NB4 (cell line): Measurements from ENCODE around the gene SELENBP1.
A peak's percentile ranks its signal among the peaks of the same experiment; 100 is the strongest.
"Not testable (repeated sequence)": the region's sequence is repeated elsewhere in the genome, so short reads cannot be mapped to it uniquely, and the experiment has no call there.

ENCODE experiments used
- DNase-seq: peaks from one replicate; pipeline ENCODE4 v3.0.0; 2010; ENCODE audit warnings: low read depth
- H3K4me3 ChIP-seq: one replicate; pipeline ENCODE4 v1.5.1; 2011; ENCODE audit warnings: mild to moderate bottlenecking, low read depth, low read length, moderate library complexity
- CTCF ChIP-seq: IDR thresholded peaks from one replicate; pipeline ENCODE4 v1.5.1; 2012; ENCODE audit warnings: low read depth, low read length
- MAX ChIP-seq: IDR thresholded peaks from 2 replicates; pipeline ENCODE4 v1.6.1; 2011; ENCODE audit warnings: low read depth, low read length
- MYC ChIP-seq: IDR thresholded peaks from 2 replicates; pipeline ENCODE4 v1.6.1; 2011; ENCODE audit warnings: low read depth, low read length
- POLR2A ChIP-seq: IDR thresholded peaks from 2 replicates; pipeline ENCODE4 v1.6.1; 2011; ENCODE audit warnings: mild to moderate bottlenecking; ENCODE audit not compliant: insufficient read length; ENCODE audit errors: extremely low read depth

Gene SELENBP1

GRCh38 chr1:151364996-151365395 lies 7.5 kb downstream of the SELENBP1 start:
- no peak for TF ChIP-seq MAX
- peak; percentile 21 for TF ChIP-seq CTCF
- TF ChIP-seq POLR2A: no peak
- no peak overlapping the region for H3K4me3 ChIP-seq
- DNase-seq: no peak

- H3K4me3 ChIP-seq: no peak overlapping the region
- no peak for DNase-seq
- TF ChIP-seq POLR2A (no peak), CTCF (no peak), MYC (no peak), MAX (no peak)
Observed at GRCh38 chr1:151362308-151363155, 10.0 kb downstream of the SELENBP1 start.

GRCh38 chr1:151361883-151362282 lies 10.6 kb downstream of the SELENBP1 start:
- DNase-seq: no peak
- no peak overlapping the region for H3K4me3 ChIP-seq
- TF ChIP-seq POLR2A: no peak
- TF ChIP-seq MAX: no peak
- TF ChIP-seq CTCF: no peak
- TF ChIP-seq MYC: no peak

- no peak for DNase-seq
- TF ChIP-seq POLR2A (no peak), MAX (no peak), CTCF (no peak), MYC (no peak)
Observed at GRCh38 chr1:151356696-151357095, 15.8 kb downstream of the SELENBP1 start.

GRCh38 chr1:151352021-151352718 lies 20.3 kb downstream of the SELENBP1 start:
- TF ChIP-seq MAX: no peak
- no peak for TF ChIP-seq POLR2A
- TF ChIP-seq MYC: no peak
- TF ChIP-seq CTCF: no peak
- no peak overlapping the region for H3K4me3 ChIP-seq
- no peak for DNase-seq

More at GRCh38 chr1:151356696-151357095, 15.8 kb downstream of the SELENBP1 start:
- no peak overlapping the region for H3K4me3 ChIP-seq

- not testable (repeated sequence) for DNase-seq, H3K4me3 ChIP-seq
Observed at GRCh38 chr1:151350323-151350722, 22.2 kb downstream of the SELENBP1 start.
